Measurements from ENCODE around the gene ITPR2.

ITPR2 gene

DNA sequence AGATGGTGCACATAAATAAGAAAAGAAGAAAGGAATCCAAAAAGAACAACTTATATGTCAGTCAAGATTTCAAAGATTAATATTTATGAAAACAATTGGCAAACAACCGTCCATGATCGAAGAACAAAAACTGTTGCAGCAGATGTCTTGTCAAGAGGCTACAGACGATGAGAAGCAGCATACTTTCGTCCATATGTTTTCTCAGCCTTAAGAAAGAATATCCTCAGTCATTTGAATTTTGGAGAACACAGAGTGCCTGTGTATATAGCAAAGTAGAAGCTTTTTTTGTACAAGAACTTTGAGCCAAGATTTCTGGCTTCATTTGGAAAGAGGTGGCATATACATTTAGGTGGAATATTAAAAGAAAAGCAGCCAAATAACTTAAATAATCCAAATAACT, 297.2 kb downstream of the ITPR2 start:
- no peak overlapping the region for H3K4me3 ChIP-seq (replicated peaks; ENCODE audit: low read depth, low read length)
- TF ChIP-seq, protein P1, sequence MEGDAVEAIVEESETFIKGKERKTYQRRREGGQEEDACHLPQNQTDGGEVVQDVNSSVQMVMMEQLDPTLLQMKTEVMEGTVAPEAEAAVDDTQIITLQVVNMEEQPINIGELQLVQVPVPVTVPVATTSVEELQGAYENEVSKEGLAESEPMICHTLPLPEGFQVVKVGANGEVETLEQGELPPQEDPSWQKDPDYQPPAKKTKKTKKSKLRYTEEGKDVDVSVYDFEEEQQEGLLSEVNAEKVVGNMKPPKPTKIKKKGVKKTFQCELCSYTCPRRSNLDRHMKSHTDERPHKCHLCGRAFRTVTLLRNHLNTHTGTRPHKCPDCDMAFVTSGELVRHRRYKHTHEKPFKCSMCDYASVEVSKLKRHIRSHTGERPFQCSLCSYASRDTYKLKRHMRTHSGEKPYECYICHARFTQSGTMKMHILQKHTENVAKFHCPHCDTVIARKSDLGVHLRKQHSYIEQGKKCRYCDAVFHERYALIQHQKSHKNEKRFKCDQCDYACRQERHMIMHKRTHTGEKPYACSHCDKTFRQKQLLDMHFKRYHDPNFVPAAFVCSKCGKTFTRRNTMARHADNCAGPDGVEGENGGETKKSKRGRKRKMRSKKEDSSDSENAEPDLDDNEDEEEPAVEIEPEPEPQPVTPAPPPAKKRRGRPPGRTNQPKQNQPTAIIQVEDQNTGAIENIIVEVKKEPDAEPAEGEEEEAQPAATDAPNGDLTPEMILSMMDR (IDR thresholded peaks at IDR 0.05; ENCODE audit: low read depth, low read length, missing control alignments), result no peak
- DNase-seq (ENCODE audit: extremely low read depth, low read depth), result no peak

DNA sequence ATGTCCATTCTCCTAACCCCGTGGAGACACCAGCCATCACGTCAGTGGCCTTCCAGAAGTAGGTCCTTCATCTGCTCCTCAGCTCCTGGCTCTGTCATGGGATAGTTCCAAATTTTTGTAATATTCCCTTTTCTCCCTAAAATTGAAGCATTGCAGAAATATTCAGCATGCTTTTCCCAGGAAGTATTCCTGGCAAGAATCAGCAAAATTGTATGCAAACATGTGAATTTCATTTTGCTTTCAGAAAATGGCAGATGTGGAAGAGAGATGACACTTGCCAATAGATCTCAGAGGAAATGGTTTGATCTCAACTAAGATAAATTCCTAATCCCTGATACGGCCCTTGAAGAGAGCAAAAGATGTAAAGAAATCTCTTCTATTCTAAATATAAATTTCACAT, 298.9 kb downstream of the ITPR2 start:
- no peak for DNase-seq (ENCODE audit: extremely low read depth, low read depth)
- TF ChIP-seq, protein P1 (IDR thresholded peaks at IDR 0.05; ENCODE audit: low read depth, low read length, missing control alignments), result no peak
- no peak overlapping the region for H3K4me3 ChIP-seq (replicated peaks; ENCODE audit: low read depth, low read length)

DNA sequence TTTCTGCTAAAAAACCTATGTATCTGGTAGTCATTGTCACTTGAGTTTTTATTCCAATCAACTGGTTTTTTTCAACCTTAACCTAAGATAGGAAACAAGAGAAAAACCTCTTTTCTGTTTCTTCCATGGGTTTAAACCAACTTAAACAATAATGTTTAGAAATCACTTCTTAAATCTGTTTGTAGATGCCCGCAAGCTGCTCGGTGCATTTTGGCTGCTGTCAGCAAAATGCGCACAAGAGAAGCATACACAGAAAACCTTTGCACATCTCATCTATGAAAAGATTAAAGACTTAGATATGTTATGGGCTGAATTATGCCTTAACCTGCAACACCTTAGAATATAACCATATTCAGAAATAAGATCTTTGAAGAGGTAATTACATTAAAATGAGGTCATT, 299.8 kb downstream of the ITPR2 start:
- no peak for DNase-seq (ENCODE audit: extremely low read depth, low read depth)
- TF ChIP-seq, protein P1 (IDR thresholded peaks at IDR 0.05; ENCODE audit: low read depth, low read length, missing control alignments), result no peak
- H3K4me3 ChIP-seq (replicated peaks; ENCODE audit: low read depth, low read length), result no peak overlapping the region

DNA sequence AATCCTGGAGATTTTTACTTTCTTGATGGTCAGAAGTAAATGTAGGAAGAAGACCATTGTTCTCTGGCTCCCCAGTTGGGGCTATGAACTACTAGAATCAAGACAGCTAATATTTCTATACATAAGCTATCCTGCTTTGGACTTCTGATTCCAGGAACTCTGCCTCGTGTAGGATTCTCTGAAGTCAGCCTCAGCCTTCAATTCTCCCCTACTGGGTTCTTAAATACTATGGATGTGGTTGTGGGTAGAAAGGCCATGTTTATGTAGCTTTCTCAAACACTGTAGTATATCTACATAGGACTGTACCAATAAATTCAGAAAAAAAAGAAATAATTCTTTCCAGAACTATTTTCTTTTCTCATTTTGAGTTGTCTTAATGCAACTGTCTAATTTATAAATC, 302.5 kb downstream of the ITPR2 start:
- no peak overlapping the region for H3K4me3 ChIP-seq (replicated peaks; ENCODE audit: low read depth, low read length)
- TF ChIP-seq, protein P1 (IDR thresholded peaks at IDR 0.05; ENCODE audit: low read depth, low read length, missing control alignments), result no peak
- no peak for DNase-seq (ENCODE audit: extremely low read depth, low read depth)

DNA sequence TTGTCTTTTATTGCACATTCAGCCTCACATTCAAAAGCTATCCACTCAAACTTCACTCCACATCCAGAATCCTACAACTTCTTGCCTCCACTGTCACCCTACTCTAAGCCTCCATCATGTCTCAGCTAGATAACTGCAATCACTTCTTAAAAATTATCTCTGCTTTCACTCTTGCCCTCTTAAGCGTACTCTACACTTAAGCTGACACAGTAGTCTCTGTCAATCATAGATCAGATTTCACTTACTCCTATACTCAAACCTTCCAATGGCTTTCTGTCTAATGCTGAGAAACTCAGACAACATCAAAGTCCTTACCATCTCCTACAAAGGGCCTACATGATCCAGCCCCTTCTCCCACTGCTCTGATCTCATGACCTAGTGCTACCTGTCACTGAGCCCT, 304.1 kb downstream of the ITPR2 start:
- DNase-seq (ENCODE audit: extremely low read depth, low read depth), result no peak
- TF ChIP-seq, protein P1 (IDR thresholded peaks at IDR 0.05; ENCODE audit: low read depth, low read length, missing control alignments), result no peak
- no peak overlapping the region for H3K4me3 ChIP-seq (replicated peaks; ENCODE audit: low read depth, low read length)

DNA sequence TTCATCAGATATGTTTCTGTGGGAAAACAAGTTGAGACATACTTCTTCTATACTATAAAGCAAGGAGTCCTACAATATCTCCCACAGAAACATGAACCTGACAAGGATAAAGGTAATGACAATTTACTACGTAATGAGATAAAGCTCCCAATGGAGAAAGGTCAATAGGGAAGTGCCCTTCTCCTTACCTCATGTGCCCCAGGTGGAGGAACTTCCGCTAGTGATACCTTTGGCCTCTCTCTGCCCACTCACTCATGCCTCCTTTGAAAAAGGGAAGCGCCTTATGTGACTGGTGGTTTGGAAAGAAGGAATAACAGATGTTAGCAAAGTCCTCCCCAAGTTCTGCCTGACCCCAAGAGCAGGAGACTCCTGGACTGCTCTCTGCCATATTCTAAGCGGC, 305.3 kb downstream of the ITPR2 start:
- DNase-seq (ENCODE audit: extremely low read depth, low read depth), result no peak
- TF ChIP-seq, protein P1 (IDR thresholded peaks at IDR 0.05; ENCODE audit: low read depth, low read length, missing control alignments), result no peak
- no peak overlapping the region for H3K4me3 ChIP-seq (replicated peaks; ENCODE audit: low read depth, low read length)

DNA sequence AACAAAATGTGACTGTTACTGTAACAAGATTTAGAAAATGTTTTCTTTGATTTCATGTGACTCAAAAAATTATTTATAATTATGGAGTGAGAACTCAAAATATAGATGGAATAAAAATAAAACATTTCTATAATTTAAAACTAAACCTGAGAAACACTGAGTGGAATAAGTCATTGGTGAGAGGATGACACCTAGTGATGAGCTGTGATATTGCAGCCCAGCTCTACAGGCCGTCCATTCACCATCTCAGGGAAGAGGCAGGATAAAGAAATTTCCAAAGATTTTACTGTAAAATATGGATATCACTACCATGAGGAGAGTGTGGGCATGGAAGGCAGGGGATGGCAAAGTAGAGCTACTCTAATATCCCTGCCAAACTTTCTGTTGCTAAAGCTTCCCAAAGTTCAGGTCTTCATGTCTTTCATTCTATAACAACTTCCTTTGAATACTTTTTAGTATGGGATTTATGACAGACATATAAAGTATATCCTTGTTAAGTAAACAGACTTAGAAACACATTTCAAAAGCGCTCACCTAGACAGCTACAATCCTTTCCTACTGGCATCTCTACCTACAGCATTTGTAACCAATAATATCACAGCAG, 308.0 kb downstream of the ITPR2 start:
- DNase-seq (ENCODE audit: extremely low read depth, low read depth), result no peak
- H3K4me3 ChIP-seq (replicated peaks; ENCODE audit: low read depth, low read length), result no peak overlapping the region
- TF ChIP-seq, protein P1 (IDR thresholded peaks at IDR 0.05; ENCODE audit: low read depth, low read length, missing control alignments), result peak; percentile 57

Data from HFF-Myc (cell line).